Osteocyte (in vitro differentiated cells): Measurements from ENCODE around the gene BNIP5. TPM values are rescaled to one million over a fixed set of nuclear protein-coding genes. Genes with fewer than 3 reads are reported as not detected.

ENCODE experiments used
- DNase-seq: peaks from one replicate; pipeline ENCODE4 v3.0.0; 2021; ENCODE audit warnings: mixed read lengths; ENCODE audit not compliant: unreplicated experiment; ENCODE audit errors: extremely low spot score
- H3K27ac Mint-ChIP-seq: one replicate; pipeline ENCODE4 v1.8.0; 2021; ENCODE audit warnings: mild to moderate bottlenecking, mixed read lengths; ENCODE audit not compliant: unreplicated experiment
- H3K27me3 Mint-ChIP-seq: one replicate; pipeline ENCODE4 v1.8.0; 2021; ENCODE audit warnings: mixed read lengths; ENCODE audit not compliant: unreplicated experiment
- H3K36me3 Mint-ChIP-seq: one replicate; pipeline ENCODE4 v1.8.0; 2021; ENCODE audit warnings: mixed read lengths; ENCODE audit not compliant: unreplicated experiment
- H3K4me1 Mint-ChIP-seq: one replicate; pipeline ENCODE4 v1.8.0; 2021; ENCODE audit warnings: mixed read lengths; ENCODE audit not compliant: unreplicated experiment
- H3K4me3 Mint-ChIP-seq: one replicate; pipeline ENCODE4 v1.8.0; 2021; ENCODE audit warnings: mild to moderate bottlenecking, moderate library complexity, mixed read lengths; ENCODE audit not compliant: unreplicated experiment
- H3K9me3 Mint-ChIP-seq: one replicate; pipeline ENCODE4 v1.8.0; 2021; ENCODE audit warnings: mixed read lengths; ENCODE audit not compliant: unreplicated experiment
- total RNA-seq: library from RNA; stranded (reverse); gene quantifications from 2 replicates; pipeline ENCODE4 v1.2.1, GENCODE V29; 2021
- TF ChIP-seq, protein P1 (sequence below): fragments of 200-600 bp; sonication (generic); IDR thresholded peaks from 2 replicates; pipeline ENCODE4 v1.5.0; 2021; ENCODE audit warnings: antibody characterized with exemption, mild to moderate bottlenecking, moderate library complexity

BNIP5 gene
- total RNA-seq, 1 donor from 2014 or later: not detected

DNA sequence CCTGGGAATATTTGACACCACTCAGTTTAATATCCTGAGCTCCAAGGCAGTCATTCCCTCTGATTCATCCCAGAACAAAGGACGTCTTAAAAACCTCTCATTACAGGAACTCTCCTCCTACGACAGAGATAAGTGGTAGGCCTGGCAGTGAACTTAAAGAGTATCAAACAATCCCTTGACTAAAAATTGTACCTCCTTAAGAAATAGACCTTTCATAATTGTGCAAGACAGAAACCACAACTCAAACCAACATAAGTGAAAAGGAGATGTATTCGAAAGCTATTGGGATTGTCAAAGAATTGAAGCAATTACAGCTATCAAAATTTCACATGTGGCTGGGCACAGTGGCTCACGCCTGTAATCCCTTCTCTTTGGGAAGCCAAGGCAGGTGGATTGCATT lies 19.1 kb upstream of the BNIP5 start:
- Mint-ChIP-seq H3K36me3 (no peaks in the 10 kb centered on the region), H3K27me3 (peaks cover 30% of the 10 kb centered on the region), H3K4me1 (peaks cover 8% of the 10 kb centered on the region), H3K4me3 (no peak overlapping the region), H3K27ac (no peak overlapping the region), H3K9me3 (peaks cover 7% of the 10 kb centered on the region)
- no peak for DNase-seq
- TF ChIP-seq, protein P1, sequence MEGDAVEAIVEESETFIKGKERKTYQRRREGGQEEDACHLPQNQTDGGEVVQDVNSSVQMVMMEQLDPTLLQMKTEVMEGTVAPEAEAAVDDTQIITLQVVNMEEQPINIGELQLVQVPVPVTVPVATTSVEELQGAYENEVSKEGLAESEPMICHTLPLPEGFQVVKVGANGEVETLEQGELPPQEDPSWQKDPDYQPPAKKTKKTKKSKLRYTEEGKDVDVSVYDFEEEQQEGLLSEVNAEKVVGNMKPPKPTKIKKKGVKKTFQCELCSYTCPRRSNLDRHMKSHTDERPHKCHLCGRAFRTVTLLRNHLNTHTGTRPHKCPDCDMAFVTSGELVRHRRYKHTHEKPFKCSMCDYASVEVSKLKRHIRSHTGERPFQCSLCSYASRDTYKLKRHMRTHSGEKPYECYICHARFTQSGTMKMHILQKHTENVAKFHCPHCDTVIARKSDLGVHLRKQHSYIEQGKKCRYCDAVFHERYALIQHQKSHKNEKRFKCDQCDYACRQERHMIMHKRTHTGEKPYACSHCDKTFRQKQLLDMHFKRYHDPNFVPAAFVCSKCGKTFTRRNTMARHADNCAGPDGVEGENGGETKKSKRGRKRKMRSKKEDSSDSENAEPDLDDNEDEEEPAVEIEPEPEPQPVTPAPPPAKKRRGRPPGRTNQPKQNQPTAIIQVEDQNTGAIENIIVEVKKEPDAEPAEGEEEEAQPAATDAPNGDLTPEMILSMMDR: no peak

DNA sequence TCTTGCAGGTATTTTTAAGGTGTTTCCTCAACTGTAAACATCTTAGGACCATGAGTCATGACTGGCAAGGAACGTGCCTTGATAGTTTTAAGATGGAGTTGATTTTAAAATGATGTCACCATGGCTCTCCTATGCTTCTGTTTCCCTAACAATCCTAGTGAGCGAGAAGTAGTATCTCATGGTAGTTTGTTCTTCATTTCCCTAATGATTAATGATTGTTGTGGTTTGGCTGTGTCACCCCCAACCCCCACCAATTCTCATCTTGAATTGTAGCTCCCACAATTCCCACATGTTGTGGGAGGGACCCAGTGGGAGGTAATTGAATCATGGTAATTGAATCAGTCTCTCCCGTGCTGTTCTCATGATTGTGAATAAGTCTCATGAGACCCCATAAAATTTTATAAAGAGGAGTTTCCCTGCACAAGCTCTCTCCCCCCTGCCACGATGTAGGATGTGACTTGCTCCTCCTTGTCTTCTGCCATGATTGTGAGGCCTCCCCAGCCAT lies 16.8 kb upstream of the BNIP5 start:
- Mint-ChIP-seq H3K36me3 (no peaks in the 10 kb centered on the region), H3K27ac (no peak overlapping the region), H3K4me3 (no peak overlapping the region), H3K4me1 (peaks cover under 1% of the 10 kb centered on the region), H3K27me3 (peaks cover 38% of the 10 kb centered on the region), H3K9me3 (peaks cover 7% of the 10 kb centered on the region)
- DNase-seq: no peak
- TF ChIP-seq, protein P1: no peak

DNA sequence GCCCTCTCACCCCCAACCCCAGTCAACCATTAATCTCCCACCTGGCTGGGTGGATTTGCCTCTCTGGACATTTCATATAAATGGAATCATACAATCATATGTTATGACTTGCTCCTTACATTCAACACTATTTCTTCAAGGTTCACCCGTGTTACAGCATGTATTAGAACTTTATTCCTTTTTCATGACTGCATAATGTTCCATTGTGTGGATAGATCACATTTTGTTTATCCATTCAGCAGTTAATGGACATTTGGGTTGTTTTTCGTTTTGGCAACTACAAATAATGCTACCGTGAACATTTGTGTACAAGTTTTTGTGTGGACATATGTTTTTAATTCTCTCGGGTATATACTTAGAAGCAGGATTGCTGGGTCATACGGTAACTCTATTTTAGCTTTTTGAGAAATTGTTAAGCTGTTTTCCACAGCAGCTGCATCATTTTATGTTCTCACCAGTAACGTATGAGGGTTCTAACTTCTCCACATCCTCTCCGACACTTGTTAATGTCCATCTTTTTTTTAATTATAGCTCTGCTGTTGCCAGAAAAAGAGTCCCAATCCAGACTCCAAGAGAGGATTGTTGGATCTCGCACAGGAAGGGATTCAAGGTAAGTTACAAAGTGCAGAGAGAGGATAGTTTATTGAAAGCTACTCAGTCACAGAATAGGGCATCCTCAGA lies 15.9 kb upstream of the BNIP5 start:
- Mint-ChIP-seq H3K27ac (no peak overlapping the region), H3K4me1 (no peaks in the 10 kb centered on the region), H3K36me3 (no peaks in the 10 kb centered on the region), H3K27me3 (peaks cover 35% of the 10 kb centered on the region), H3K4me3 (no peak overlapping the region), H3K9me3 (peaks cover 7% of the 10 kb centered on the region)
- no peak for DNase-seq
- TF ChIP-seq, protein P1: no peak

DNA sequence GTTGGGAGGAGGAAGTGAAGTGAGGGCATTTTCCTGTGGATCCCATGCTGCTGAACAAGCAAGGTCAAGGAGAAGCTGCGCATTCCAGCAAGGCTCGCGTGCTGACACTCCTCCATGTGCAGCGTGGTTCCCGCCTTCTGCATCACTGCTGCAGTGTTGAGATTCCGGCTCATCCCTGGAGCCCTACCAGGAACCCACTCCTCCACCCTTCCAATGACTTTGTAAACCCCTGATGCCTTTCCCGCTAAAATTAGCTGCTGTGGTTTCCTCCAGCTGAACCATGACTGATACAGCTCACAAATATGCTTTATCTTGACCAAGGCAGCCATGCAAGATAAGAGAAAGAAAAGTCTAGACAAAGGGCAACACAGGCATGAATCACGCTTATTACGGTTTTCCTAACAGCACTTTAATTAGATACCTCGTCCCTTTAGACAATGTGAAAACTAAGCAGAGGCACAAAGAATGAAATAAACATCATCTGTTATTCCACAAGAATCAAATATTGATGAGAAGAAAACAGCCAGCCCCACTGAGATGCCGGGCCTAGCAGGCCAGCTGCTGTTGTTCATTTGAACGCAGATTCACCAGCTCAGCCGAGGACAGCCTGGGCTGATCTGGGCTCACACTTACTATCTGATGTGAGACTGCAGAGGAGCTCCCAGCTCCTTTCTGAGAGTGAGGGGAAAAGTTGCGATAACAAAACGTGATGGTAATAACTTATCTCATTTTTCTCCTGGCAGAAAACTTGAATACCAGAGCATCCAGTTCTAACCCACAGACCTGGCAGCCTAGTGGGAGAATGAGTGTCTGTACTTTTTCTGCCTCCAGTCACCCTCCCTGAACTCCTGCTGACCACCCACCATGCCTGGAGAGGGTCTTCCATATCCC lies 14.2 kb upstream of the BNIP5 start:
- DNase-seq: no peak
- peaks cover 4% of the 10 kb centered on the region for H3K4me1 Mint-ChIP-seq
- no peak overlapping the region for H3K27ac Mint-ChIP-seq

More for the DNA sequence above, 14.2 kb upstream of the BNIP5 start:
- Mint-ChIP-seq H3K36me3 (no peaks in the 10 kb centered on the region), H3K27me3 (peaks cover 31% of the 10 kb centered on the region), H3K4me3 (no peak overlapping the region), H3K9me3 (peaks cover 7% of the 10 kb centered on the region)
- TF ChIP-seq, protein P1: no peak
